Measurements from ENCODE around the gene AHNAK2. TPM values are rescaled to one million over a fixed set of nuclear protein-coding genes. Genes with fewer than 3 reads are reported as not detected.

Gene AHNAK2
- total and polyA plus RNA-seq, 9 of the 15 experiments (the other 6 are each of a cell fraction or from before 2014, with no cell fraction given) = 0.04 to 0.09 (median 0.04) TPM; not detected in 6

DNA sequence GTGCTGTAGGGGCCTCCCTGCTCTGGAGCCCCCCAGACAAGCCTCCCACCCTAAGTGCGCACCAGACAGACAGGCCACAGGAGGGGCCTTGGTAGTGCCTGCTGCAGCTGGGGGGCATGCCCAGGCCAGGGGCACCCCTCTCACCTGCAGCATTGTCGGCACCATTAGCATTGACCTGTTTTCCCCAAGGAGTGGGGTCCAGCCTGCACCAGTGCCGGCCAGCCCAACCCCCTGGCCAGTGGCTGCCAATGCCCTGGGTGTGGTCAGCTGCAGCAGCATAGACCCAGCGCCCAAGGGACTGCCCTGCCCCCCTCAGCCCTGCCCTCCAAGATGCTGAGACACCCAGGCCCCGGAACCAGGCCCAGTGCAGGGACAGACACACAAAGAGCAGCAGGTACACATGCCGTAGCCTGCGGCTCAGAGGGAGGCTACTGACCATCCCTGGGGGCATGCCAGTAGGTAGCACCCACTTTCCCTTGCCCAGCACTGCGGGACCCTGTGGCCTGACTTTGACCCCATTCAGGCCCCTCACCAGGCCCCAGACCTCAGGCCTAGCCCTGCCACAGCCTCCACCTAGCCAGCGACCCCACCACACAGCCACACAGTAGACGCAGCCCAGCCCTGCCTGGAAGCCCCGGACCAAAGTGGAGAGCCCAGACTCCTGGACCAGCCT is 1.0 kb downstream of the AHNAK2 start:
- FAIRE-seq = no peak
- in situ Hi-C loops (cut with MboI) = no loop called here
- 61% methylated on average over 5 of the region's 11 CpGs for WGBS (ENCODE audit: insufficient coverage, low coverage, missing lambda C conversion rate)
- H3K9me1 ChIP-seq (ENCODE audit: control insufficient read depth, insufficient read depth, low read length) = no peaks in the 10 kb centered on the region
- H3K4me1 ChIP-seq (replicated peaks in 1 of 2; ENCODE audit: control insufficient read depth in 2 of 2, insufficient read depth in 2 of 2, low read length in 2 of 2) = peaks cover 7 to 78% of the 10 kb centered on the region in 2 experiments; a peak in 4 of 5 replicates
- peak overlapping the region in 1 of 2 experiments; percentile 91; a peak in 2 of 4 replicates for H3K9ac ChIP-seq (ENCODE audit: insufficient read depth in 1 of 2, low read depth in 2 of 2, low read length in 2 of 2)
- peak overlapping the region; percentile 73; the same call in 1 of the 2 replicates for H3K4me2 ChIP-seq (ENCODE audit: insufficient read depth, low read length)
- no peak overlapping the region for H3K27ac ChIP-seq (ENCODE audit: extremely low read depth, low read depth, low read length)
- ChIA-PET CTCF (ENCODE audit: low intra/inter-chr PET ratio) (interaction anchor here (3.9 kb wide), 1 partner anchor 69 kb away, joined by 85 read pairs; no protein-coding TSS in a partner anchor), POLR2A (no interaction called here)
- peak overlapping the region; percentile 38; the same call in 1 of the 2 replicates for H3K4me3 ChIP-seq
- intact Hi-C loops (cut with micrococcal nuclease) = loop anchor here (5.0 kb wide), 1 partner anchor 40 kb away; no protein-coding TSS in a partner anchor
- H4K20me1 ChIP-seq (replicated peaks; ENCODE audit: control insufficient read depth, insufficient read depth, low read length) = 0 out of 2 replicates have a peak, but pooled peaks cover 11% of the 10 kb centered on the region
- H3K79me2 ChIP-seq (ENCODE audit: control insufficient read depth, insufficient read depth, low read length) = no peaks in the 10 kb centered on the region
- H3K36me3 ChIP-seq (ENCODE audit: control insufficient read depth, insufficient read depth, low read length) = no peaks in the 10 kb centered on the region
- no peak overlapping the region for H2AFZ ChIP-seq (ENCODE audit: low read depth, low read length)
- BruUV-seq (replicated peaks) = no TSS peak
- no peaks in the 10 kb centered on the region for H3K9me3 ChIP-seq (replicated peaks; ENCODE audit: control insufficient read depth, insufficient read depth, low read depth, low read length)
- H3K27me3 ChIP-seq (ENCODE audit: control insufficient read depth in 2 of 2, insufficient read depth in 2 of 2, low read length in 2 of 2) = no peaks in the 10 kb centered on the region
- DNase-seq (ENCODE audit: extremely low read depth in 1 of 4, low spot score in 3 of 4) = no peak
- no peak for ATAC-seq
- TF ChIP-seq FOXP4 (CRISPR knock-in tag; IDR thresholded peaks at IDR 0.05; ENCODE audit: borderline replicate concordance) (no peak), DNMT1 (IDR thresholded peaks at IDR 0.05) (no peak), FOXJ2 (tag; IDR thresholded peaks at IDR 0.05) (no peak), STAT5B (CRISPR knock-in tag; IDR thresholded peaks at IDR 0.05) (no peak), MEIS2 (IDR thresholded peaks at IDR 0.05; ENCODE audit: partially characterized antibody) (no peak), TRIM28 (IDR thresholded peaks at IDR 0.05) (no peak), KLF1 (tag; IDR thresholded peaks at IDR 0.05) (no peak), CBX3 (IDR thresholded peaks at IDR 0.05; ENCODE audit: borderline replicate concordance in 1 of 2, low read length in 2 of 2) (no peak), ELF4 (CRISPR knock-in tag; IDR thresholded peaks at IDR 0.05) (no peak), SNRNP70 (optimal IDR thresholded peaks at IDR 0.05; ENCODE audit: low read depth, low read length) (no peak), CBFB (CRISPR knock-in tag; IDR thresholded peaks at IDR 0.05) (no peak), PML (IDR thresholded peaks at IDR 0.05; ENCODE audit: low read length) (no peak), MTA1 (IDR thresholded peaks at IDR 0.05; ENCODE audit: borderline replicate concordance) (no peak), RBM22 (IDR thresholded peaks at IDR 0.05; ENCODE audit: low read depth, low read length, poor library complexity, severe bottlenecking) (no peak)
- TF ChIP-seq, protein P1, sequence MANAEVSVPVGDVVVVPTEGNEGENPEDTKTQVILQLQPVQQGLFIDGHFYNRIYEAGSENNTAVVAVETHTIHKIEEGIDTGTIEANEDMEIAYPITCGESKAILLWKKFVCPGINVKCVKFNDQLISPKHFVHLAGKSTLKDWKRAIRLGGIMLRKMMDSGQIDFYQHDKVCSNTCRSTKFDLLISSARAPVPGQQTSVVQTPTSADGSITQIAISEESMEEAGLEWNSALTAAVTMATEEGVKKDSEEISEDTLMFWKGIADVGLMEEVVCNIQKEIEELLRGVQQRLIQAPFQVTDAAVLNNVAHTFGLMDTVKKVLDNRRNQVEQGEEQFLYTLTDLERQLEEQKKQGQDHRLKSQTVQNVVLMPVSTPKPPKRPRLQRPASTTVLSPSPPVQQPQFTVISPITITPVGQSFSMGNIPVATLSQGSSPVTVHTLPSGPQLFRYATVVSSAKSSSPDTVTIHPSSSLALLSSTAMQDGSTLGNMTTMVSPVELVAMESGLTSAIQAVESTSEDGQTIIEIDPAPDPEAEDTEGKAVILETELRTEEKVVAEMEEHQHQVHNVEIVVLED (CRISPR knock-in tag; IDR thresholded peaks at IDR 0.05) = no peak
- TF ChIP-seq, protein P2, sequence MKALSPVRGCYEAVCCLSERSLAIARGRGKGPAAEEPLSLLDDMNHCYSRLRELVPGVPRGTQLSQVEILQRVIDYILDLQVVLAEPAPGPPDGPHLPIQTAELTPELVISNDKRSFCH (CRISPR knock-in tag; IDR thresholded peaks at IDR 0.05) = no peak
- TF ChIP-seq, protein P2 (tag; IDR thresholded peaks at IDR 0.05) = no peak

Data from K562 (cell line).